ENCODE results near the gene MYO7B.
A peak's percentile ranks its signal among the peaks of the same experiment; 100 is the strongest.

MYO7B gene

DNA sequence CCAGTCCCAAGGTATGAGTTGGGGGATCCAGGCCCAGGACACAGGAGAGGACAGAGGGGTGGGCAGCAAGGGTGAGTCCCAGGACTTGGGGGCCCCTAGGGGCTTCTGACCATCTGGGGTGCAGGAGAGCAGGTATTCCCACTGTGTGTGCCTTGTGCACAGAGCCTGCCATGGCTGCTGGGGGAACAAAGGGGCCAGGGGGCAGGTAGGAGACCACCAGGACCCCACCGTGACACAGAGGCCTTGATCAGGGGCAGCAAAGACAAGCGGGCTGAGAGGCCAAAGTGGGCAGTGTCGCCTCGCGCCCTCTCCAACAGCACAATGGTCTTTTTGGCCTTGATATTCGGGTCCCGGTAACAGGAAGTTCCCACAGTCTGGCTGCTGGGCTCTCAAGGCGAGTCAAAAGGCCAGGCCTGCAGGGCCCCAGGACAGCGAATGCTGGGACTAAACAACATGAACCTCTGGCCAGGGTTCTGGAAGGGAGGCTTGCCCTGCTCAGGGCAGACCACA is 98.1 kb downstream of the MYO7B start:
- FAIRE-seq (no peak), DNase-seq (ENCODE audit: insufficient read length, low spot score) (no peak)

DNA sequence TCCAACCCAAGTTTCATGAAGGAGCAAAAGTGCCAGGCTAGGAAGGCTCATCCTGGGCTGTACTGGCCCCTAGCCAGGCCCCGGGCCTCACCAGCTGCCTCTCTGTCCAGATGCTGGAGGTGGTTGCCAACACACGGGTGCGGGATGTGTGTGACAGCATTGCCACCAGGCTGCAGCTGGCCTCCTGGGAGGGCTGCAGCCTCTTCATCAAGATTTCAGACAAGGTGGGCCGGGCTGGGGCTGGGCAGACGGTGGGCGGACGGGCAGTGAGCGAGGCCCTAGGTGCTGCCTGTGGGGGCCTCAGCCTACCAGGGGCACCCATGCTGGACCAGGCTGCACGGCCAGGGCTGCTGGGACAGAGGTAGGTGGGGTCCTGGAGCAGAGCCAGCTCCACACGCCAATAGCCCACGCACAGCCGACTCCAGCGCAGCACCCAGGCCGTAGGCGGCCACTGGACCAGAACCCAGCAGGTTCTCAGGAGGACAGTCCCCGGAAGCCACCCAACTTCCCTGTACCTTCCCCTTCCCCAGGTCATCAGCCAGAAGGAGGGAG is 98.7 kb downstream of the MYO7B start:
- no peak for DNase-seq (ENCODE audit: insufficient read length, low spot score)

DNA sequence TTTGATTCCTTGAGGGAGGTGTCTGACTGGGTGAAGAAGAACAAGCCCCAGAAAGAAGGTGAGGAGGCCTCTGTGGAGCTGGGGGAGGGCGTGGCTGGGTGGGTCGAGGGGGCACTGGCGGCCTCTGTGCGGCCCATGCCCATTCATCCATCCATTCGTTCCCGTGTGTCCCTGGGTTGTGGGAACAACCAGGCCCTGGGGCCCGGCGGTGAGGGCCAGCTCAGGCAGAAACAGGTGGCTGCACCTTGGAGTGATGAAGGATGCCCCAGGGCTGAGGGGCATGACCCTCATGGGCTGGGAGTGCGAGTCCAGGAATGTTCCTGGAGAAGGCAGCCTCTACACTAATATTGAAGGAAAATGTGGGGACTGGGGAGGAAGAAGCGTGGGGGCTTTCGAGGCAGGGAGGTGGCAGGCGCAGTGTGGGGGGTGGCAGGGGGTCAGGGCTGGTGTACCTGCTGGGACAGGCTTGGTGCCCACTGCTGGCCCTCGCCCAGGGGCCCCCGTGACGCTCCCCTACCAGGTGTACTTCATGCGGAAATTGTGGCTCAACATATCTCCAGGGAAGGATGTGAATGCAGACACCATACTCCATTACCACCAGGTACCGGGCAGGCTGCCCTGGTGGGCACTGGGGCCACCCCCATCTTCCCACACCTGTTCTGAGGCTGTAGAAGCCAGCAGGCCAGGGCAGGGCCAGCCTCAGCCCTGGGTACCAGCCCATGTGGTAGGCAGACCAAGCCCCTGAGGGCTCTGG is 99.3 kb downstream of the MYO7B start:
- no peak for FAIRE-seq
- DNase-seq (ENCODE audit: insufficient read length, low spot score) = no peak

More for the DNA sequence above, 98.7 kb downstream of the MYO7B start:
- FAIRE-seq = no peak

DNA sequence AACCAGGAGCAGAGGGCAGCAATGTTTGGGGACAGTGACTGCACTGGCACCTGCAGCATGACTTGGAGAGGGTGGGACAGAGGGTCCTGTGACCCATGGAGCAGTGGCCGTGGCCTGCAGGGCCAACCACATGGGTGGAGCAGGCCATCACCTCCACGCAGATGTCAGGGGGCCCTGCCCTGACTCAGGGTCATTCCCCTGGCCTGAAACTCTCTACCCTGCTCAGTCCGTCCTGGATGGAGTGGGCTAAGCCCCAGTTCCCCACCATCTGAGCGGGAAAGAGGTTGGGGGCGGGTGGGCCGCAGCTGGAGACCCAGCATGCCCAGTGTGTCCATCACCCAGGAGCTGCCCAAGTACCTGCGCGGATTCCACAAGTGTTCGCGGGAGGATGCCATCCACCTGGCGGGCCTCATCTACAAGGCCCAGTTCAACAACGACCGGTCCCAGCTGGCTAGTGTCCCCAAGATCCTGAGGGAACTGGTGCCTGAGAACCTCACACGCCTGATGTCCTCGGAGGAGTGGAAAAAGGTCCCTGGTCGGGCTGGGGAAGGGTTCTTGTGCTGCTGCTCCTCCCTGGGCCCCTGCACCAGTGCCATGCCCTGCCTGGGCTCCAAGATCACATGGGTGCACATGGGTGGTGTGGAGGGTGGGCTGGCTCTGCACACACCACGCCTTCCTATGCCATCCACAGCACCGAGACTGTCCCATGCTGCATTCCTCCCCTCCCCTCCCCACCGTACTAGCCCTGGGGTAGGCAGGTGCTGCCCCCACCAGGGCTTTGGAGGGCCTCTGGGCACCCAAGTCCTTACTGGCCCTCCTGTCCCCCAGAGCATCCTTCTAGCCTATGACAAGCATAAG is 100.1 kb downstream of the MYO7B start:
- FAIRE-seq (no peak), DNase-seq (ENCODE audit: insufficient read length, low spot score) (no peak)

DNA sequence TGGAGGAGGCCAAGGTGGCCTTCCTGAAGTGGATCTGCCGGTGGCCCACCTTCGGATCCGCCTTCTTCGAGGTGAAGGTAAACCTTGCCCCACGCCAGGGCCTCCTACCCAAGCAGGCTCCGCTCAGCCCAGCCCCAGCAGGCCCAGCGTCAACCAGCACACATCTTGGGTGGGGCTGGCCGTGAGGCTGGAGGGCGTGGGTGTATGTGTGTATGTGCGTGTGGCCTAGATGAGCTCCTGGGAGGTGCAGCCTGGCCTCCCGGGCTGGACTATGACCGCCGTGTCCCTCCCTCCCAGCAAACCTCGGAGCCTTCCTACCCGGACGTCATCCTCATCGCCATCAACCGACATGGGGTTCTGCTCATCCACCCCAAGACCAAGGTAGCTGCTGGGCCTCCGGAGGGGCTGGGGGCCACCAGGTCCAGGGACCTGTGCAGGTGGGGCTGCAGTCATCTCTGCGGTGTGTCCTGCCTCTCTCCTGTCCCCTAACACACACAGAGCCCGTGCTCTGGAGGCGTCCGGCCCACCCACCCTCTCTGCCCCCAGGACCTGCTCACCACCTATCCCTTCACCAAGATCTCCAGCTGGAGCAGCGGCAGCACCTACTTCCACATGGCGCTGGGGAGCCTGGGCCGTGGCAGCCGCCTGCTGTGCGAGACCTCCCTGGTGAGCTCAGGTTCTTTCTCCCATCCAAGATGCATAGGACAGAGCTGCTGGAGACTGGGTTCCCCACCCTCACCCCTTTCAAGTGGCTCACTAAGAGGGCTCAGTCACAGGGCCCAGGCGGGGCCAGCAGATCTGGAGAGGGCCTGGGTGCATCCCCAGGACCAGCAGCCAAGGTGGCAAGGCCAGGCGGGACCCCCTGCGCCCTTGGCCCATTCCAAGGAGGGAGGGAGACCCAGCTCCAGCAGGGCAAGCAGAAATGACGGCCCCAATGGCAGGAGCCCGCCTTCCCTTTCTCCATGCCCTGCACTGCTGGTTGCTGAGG is 101.1 kb downstream of the MYO7B start:
- FAIRE-seq (no peak), DNase-seq (ENCODE audit: insufficient read length, low spot score) (no peak)

DNA sequence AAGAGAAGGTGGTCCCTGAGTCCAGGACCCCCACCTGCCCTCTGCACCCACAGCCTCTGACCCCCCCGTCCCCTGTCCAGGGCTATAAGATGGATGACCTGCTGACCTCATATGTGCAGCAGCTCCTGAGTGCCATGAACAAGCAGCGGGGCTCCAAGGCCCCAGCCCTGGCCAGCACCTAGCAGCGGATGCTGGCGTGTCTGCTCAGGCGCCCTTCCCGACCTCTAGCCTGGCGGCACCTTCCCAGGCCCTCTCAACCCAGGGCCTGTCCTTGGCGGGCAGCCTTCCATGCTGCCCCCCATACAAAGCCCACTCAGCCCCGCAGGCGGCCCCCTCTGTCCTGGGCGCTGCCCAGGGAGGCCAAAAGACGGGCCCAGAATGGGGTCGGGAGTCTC is 101.8 kb downstream of the MYO7B start:
- FAIRE-seq = no peak
- no peak for DNase-seq (ENCODE audit: insufficient read length, low spot score)

DNA sequence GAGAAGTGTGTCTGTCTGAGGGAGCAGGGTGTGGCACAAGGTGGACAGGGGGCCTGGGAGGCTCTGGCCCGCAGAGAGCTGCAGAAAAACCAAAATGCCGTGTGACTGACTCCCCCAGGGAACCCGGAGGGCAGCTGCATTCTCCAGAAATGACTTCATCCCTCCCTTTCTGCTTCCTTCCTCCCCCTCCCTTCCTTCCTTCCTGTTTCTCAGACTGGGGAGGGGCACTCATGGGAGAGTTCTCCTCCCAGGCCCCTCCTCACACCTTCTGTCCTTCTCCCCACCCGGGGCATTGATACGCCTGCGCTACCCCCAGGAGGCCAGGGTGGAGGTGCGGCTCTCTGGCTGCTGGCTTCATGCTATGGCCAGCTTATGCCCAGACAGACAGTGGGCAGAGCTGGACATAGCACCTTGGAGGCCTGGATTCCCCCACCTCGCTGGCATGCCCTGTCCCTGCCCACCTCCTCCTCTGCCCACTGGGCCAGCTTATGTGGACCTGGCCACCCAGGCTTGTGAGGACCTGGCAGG is 102.3 kb downstream of the MYO7B start:
- DNase-seq (ENCODE audit: insufficient read length, low spot score) (peak; percentile 77), FAIRE-seq (peak; percentile 54)

DNA sequence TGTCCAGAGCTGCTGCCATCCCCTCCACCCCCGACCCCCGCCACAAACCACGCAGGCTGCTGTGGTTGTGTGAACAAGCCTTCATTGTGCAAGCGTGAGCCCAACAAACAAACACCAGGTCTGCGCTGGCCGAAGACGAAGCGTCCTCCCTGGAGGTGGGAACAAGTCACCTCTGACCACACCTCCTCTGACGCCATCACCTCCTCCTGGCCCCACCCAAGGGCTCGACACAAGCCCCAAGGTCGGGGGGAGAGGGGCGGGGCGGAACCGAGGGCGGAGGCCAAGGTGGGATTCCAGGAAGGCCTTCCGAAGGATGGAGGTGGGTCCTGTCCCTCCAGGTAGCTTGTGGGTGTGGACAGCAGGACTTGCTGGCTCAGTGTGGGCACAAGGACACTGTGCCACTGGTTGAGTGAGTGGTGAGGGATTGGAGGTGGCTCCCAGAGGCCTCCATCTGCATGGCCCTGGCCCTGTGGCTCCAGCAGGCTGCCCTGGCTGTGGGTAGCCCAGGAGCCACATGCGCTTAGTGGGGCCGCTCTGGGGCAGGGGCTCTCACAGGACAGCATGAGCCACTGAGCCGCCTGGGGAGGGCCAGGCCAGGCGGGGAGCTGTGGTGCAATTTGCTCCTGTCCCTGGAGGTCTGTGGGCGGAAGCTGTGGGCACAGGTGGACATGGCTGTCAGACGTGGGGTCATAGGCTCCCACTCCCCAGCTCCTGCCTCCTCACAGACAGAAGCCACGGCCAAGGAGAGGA is 103.1 kb downstream of the MYO7B start:
- FAIRE-seq (no peak), DNase-seq (ENCODE audit: insufficient read length, low spot score) (no peak)

DNA sequence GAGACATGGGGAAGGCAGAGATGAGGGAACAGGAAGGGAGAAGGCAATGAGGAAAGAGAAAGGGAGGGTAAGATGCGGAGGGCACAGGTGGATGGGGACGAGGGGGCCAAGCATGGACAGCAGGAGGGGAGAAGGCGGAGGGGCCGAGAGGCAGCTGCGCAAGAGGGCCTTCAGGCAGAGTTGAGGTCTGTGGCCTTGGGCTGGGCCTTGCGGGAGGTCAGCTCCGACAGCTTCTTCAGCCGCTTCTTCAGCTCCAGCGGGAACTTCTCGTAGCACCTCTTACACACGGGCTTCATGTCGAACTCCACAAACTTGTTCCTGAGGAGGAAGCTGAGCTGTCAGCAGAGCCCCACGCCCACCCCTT is 103.6 kb downstream of the MYO7B start:
- FAIRE-seq = no peak

DNA sequence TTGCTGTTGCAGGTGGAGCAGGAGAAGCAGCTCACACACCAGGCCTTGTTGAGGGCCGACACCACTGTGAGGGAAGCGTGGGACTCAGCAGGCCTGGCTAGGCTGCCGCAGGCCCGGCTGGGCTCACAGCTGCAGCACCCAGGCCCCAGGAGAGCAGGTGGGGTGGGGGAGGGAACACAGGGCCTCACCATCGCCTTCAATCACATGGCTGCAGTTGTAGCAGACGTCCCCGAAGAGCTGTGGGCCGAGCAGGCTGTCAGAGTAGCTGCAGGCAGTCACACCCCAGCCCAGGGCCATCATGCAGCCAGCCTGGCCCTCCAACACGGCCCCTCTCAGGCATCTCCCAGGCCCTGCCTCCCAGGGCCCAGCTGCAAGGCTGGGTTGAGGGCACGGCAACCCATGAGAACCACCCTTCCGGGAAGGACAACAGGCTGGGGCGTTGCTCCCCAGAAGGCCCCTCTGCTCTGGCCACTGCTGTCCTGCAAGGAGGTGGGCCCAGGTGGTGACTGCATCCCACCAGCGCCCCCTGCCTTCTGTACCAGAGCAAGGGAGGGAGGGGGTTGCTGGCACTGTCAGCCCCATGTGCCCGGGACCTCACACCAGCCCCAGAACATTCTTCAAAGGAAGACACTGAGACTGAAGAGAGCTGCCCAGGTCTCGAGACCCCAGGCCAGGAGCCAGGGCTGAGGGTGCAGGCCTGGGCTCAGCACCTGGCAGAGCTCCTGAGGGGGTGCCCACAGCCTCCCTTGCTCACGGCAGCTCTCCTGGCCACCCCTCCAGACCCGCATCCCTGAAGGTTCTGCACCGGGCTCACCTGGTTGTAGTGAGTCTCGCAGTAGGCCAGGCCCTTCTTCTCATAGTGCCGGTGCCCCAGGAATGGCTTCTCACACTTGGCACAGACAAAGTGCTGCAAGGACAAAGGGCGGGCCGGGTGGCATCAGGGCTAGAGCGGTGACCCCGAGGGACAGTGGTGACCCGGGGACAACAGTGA is 104.9 kb downstream of the MYO7B start:
- no peak for FAIRE-seq

More for the DNA sequence above, 103.6 kb downstream of the MYO7B start:
- DNase-seq (ENCODE audit: insufficient read length, low spot score) = no peak

DNA sequence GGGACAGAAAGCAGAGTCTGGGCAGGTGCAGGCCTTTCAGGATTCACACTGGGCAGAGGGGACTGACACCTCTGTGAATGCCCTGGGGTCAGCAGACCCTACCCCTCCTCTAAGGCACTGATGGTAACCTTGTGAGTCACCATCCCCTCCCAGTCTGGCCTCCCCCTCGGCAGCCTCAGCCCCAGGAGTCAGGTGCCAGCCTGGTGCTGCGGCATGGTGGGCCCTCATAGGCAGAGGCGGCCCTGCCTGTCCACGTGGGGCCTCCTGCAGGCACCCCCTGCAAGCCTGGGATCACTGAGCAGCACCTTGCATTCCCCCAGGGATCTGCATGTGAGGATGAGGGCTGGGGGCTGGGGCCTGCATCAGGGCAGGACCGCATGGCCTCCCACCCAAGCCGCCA is 105.7 kb downstream of the MYO7B start:
- FAIRE-seq (no peak), DNase-seq (ENCODE audit: insufficient read length, low spot score) (no peak)

More for the DNA sequence above, 104.9 kb downstream of the MYO7B start:
- DNase-seq (ENCODE audit: insufficient read length, low spot score) = no peak

DNA sequence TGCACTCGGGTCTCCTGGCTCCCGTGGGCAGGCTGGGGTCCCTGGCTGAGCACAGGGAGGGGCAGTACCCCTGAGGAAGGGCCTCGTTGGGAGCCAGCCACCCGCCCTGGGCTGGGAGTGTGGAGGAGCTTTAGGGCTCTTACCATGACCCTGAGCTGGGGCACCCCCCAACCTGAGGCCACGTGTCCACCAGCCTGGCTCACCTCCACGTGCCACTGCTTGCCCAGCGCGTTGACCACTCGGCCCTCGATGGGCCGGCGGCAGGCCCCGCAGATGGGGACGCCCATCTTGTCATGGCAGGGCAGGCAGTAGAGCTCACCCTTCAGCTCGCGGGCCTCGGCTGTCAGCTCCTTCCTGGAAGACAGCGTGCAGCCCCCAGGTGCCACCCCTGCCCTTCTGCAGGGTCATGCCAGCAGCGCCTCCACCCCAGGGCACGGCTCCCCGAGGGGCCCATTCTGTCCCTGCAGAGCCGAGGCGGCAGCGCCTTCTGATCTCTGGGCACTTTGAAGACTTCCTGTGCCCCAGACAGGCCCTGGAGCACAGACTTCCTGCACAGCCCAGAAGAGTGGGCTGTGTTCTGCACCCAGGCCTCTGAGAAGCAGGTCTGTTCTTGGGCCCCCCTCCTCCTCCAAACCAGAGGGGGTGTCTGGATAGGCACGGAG is 106.5 kb downstream of the MYO7B start:
- FAIRE-seq = no peak
- no peak for DNase-seq (ENCODE audit: insufficient read length, low spot score)

DNA sequence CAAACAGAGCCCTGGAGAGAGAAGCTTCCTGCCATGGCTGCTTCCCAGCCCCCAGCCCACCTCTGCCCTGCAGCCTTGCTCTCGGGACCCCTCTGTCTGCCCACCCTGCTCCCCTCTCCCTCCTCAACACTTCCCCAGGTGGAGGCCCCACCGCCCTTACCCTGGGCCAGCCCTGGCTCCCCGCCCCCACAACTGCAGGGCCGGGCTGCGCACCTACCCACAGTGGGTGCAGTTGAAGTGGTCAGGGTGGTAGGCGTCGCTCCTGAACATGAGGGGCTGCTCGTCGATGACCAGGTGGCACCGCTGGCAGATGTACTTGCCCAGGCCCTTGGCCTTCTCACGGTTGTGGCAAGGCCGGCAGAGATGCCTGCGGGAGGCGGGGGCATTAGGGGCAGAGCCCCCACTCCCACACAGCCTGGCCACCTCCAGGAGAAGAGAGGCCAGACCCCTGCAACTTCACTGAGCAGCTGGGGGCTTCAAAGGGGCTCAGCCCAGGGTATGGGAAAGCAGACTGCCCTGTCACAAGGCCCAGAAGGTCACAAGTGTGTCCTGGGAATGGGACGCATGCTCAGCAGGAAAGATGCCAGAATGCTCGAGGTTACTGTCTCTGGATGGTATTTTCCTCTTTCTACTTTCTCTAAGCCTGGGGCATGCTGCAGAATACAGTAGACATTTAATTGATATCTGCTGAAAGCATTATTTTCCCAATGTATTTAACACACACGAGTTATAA is 107.4 kb downstream of the MYO7B start:
- no peak for FAIRE-seq
- no peak for DNase-seq (ENCODE audit: insufficient read length, low spot score)

DNA sequence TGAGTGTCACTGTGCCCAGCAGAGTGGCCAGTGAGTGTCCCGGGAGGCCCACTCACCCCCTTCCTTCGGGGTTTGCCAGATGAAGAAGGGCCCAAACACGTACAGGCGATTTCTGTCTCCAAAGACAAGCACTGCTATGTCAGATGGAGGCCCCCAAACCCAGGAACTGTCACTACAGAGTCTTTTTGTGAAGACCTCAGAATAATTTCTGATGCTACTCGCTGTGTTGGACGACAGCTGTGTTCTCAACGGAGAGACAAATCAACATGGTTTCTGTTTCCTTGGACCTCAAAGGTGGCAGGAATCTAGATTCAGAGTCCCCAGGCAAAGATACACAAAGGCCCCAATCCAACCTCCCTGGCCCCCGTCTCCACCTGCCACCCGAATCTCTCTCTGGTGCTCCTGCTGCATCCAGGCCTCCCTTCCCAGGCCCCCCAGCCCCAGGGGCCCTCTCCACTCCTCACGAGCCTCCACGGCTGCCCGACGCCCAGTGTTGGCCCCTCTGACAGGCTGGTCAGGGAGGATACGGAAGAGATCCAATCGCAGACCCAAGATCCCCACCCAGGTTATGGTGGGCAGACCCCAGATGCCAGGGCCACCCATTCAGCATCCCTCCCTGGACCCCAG is 108.1 kb downstream of the MYO7B start:
- no peak for FAIRE-seq
- DNase-seq (ENCODE audit: insufficient read length, low spot score) = no peak

DNA sequence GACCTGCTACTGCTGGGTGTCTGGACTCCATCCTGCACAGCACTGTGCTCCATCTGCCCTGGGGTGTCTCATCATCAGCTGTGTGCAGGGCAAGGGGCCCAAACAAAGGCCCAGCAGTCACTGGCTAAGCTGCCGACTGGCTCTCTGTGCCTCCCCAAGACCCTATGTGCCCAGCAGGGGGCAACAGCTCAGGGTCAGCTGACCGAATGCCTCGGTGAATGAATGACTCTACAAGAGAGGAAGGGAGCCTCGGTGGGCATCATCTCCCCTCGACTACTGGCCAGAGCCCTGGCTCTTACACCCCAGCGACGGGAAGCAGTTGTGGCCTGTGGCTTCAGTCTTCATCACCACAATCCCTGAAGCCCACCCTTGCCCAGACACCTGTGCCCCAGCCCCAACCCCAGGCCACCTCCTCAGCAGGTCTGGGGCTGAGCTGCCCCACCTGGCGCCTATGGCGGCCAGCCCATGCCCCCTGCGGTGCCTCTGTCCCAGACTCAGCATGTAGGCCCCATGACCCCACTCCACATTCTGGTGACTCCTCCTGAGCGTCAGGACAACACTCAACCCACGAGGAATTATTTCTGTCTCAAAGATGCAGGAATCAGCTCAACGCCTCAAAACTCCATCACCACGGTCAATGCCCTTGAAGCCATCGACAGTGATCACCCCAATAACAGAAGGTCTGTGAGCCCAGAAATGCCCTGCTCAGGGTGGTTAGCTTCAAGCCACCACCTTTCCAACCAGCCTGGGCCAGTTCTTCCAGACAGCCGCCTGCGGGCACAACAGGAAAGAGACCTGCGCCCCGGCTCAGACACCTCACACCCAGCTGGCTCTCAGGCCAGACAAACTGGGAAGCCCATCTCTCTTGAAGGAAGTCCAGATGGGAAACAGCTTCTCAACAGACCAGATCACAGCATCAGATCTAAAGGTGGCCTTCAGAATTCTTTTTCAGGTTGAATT is 108.9 kb downstream of the MYO7B start:
- FAIRE-seq (no peak), DNase-seq (ENCODE audit: insufficient read length, low spot score) (no peak)
